Neural progenitor cell (in vitro differentiated cells): ENCODE results near the gene C2CD4C. TPM values are rescaled to one million over a fixed set of nuclear protein-coding genes. Genes with fewer than 3 reads are reported as not detected.

ENCODE experiments used
- DNase-seq: peaks from one replicate; pipeline ENCODE4 v3.0.0-alpha.2; 2016; ENCODE audit warnings: low spot score
- H2AFZ ChIP-seq: fragments of 200-600 bp; sonication (generic); replicated peaks from 2 replicates; pipeline ENCODE4 v1.6.1; 2016; ENCODE audit warnings: antibody characterized with exemption
- H3F3A ChIP-seq: fragments of 200-600 bp; sonication (generic); 2 replicates; pipeline ENCODE4 v1.6.1; 2016; ENCODE audit warnings: antibody characterized with exemption, low read depth
- H3K27ac ChIP-seq: fragments of 200-600 bp; sonication (generic); 2 replicates; pipeline ENCODE4 v1.5.1; 2016; ENCODE audit warnings: mild to moderate bottlenecking
- H3K27me3 ChIP-seq: fragments of 200-600 bp; sonication (generic); 2 replicates; pipeline ENCODE4 v1.6.1; 2016; ENCODE audit warnings: mild to moderate bottlenecking, moderate library complexity
- H3K36me3 ChIP-seq: fragments of 200-600 bp; sonication (generic); 2 replicates; pipeline ENCODE4 v1.5.1; 2016
- H3K4me1 ChIP-seq: fragments of 200-600 bp; sonication (generic); 2 replicates; pipeline ENCODE4 v1.6.1; 2016; ENCODE audit warnings: mixed run types
- H3K4me2 ChIP-seq: fragments of 200-600 bp; sonication (generic); 2 replicates; pipeline ENCODE4 v1.6.1; 2016
- H3K4me3 ChIP-seq: fragments of 200-600 bp; sonication (generic); 2 replicates; pipeline ENCODE4 v1.5.1; 2016
- H3K79me2 ChIP-seq: fragments of 200-600 bp; sonication (generic); 2 replicates; pipeline ENCODE4 v1.6.1; 2016; ENCODE audit warnings: low read depth
- H3K9ac ChIP-seq: fragments of 200-600 bp; sonication (generic); 2 replicates; pipeline ENCODE4 v1.6.1; 2016
- H3K9me3 ChIP-seq: fragments of 200-600 bp; sonication (generic); 2 replicates; pipeline ENCODE4 v1.5.1; 2016; ENCODE audit warnings: low read depth
- H4K20me1 ChIP-seq: fragments of 200-600 bp; sonication (generic); 2 replicates; pipeline ENCODE4 v1.6.1; 2016; ENCODE audit warnings: low read depth
- H3K27ac Mint-ChIP-seq: 3 replicates; pipeline ENCODE4 v1.8.0; 2021; ENCODE audit warnings: mixed read lengths
- H3K27me3 Mint-ChIP-seq: 2 replicates; pipeline ENCODE4 v1.8.0; 2022; ENCODE audit warnings: low read depth, mild to moderate bottlenecking, inconsistent platforms, moderate library complexity, mixed read lengths; ENCODE audit not compliant: insufficient read depth
- H3K36me3 Mint-ChIP-seq: 3 replicates; pipeline ENCODE4 v1.8.0; 2021; ENCODE audit warnings: mixed read lengths
- H3K4me1 Mint-ChIP-seq: 3 replicates; pipeline ENCODE4 v1.8.0; 2021; ENCODE audit warnings: mixed read lengths
- H3K4me3 Mint-ChIP-seq: 3 replicates; pipeline ENCODE4 v1.8.0; 2021; ENCODE audit warnings: mild to moderate bottlenecking, moderate library complexity, mixed read lengths
- H3K9me3 Mint-ChIP-seq: 3 replicates; pipeline ENCODE4 v1.8.0; 2020; ENCODE audit warnings: mixed read lengths
- EZH2 ChIP-seq: fragments of 200-600 bp; sonication (generic); IDR thresholded peaks from 2 replicates; pipeline ENCODE4 v1.6.1; 2017; ENCODE audit warnings: antibody characterized with exemption, mild to moderate bottlenecking, moderate library complexity
- EZH2phosphoT487 ChIP-seq: fragments of 200-600 bp; sonication (generic); IDR thresholded peaks from 2 replicates; pipeline ENCODE4 v1.6.1; 2017; ENCODE audit warnings: antibody characterized with exemption
- total RNA-seq: library from RNA; depleted of rRNA; stranded (reverse); fragments of >200 nt; gene quantifications from 2 replicates; pipeline ENCODE4 v1.2.3, GENCODE V29; 2015; ENCODE audit warnings: low replicate concordance
- TF ChIP-seq, protein P1 (sequence below): fragments of 200-600 bp; sonication (generic); IDR thresholded peaks from 2 replicates; pipeline ENCODE4 v1.5.1; 2017; ENCODE audit warnings: antibody characterized with exemption, mild to moderate bottlenecking

Gene C2CD4C
- total RNA-seq, 1 donor from 2014 or later, result 2.3 TPM

DNA sequence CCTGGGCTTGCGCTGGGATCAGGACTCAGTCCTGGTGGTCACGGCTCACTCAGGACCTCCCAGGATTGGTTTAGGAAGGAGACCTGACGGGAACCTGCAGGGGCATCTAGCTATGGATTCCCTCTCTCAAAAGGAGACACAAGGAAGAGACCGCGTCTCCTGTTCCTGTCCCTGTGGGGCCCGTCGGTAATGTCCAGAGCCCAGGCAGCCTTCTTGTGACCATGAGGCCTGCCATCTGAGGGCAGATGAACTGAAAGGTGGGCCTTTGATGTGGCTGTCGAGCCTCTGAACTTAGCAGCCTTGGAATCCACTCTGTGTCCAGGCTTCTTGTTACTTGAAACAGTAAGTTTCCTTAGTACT is 32.9 kb downstream of the C2CD4C start:
- H3K9me3 Mint-ChIP-seq, result peaks cover 7% of the 10 kb centered on the region
- TF ChIP-seq, protein P1, sequence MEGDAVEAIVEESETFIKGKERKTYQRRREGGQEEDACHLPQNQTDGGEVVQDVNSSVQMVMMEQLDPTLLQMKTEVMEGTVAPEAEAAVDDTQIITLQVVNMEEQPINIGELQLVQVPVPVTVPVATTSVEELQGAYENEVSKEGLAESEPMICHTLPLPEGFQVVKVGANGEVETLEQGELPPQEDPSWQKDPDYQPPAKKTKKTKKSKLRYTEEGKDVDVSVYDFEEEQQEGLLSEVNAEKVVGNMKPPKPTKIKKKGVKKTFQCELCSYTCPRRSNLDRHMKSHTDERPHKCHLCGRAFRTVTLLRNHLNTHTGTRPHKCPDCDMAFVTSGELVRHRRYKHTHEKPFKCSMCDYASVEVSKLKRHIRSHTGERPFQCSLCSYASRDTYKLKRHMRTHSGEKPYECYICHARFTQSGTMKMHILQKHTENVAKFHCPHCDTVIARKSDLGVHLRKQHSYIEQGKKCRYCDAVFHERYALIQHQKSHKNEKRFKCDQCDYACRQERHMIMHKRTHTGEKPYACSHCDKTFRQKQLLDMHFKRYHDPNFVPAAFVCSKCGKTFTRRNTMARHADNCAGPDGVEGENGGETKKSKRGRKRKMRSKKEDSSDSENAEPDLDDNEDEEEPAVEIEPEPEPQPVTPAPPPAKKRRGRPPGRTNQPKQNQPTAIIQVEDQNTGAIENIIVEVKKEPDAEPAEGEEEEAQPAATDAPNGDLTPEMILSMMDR, result no peak
- TF ChIP-seq EZH2 (no peak), EZH2phosphoT487 (no peak)
- peaks cover 8% of the 10 kb centered on the region for H3K4me1 Mint-ChIP-seq
- no peak for DNase-seq
- H4K20me1 ChIP-seq, result no peaks in the 10 kb centered on the region
- no peaks in the 10 kb centered on the region for H3K36me3 Mint-ChIP-seq
- H3K27me3 ChIP-seq, result no peaks in the 10 kb centered on the region
- H3F3A ChIP-seq, result peaks cover 3% of the 10 kb centered on the region
- H3K27ac Mint-ChIP-seq, result no peak overlapping the region
- no peak overlapping the region for H2AFZ ChIP-seq
- H3K36me3 ChIP-seq, result no peaks in the 10 kb centered on the region
- H3K4me3 ChIP-seq, result no peak overlapping the region
- no peak overlapping the region for H3K27ac ChIP-seq
- H3K9ac ChIP-seq, result no peak overlapping the region
- no peak overlapping the region for H3K4me3 Mint-ChIP-seq
- H3K79me2 ChIP-seq, result no peaks in the 10 kb centered on the region
- H3K4me2 ChIP-seq, result no peak overlapping the region
- no peaks in the 10 kb centered on the region for H3K9me3 ChIP-seq
- peaks cover 20% of the 10 kb centered on the region for H3K27me3 Mint-ChIP-seq
- no peaks in the 10 kb centered on the region for H3K4me1 ChIP-seq

DNA sequence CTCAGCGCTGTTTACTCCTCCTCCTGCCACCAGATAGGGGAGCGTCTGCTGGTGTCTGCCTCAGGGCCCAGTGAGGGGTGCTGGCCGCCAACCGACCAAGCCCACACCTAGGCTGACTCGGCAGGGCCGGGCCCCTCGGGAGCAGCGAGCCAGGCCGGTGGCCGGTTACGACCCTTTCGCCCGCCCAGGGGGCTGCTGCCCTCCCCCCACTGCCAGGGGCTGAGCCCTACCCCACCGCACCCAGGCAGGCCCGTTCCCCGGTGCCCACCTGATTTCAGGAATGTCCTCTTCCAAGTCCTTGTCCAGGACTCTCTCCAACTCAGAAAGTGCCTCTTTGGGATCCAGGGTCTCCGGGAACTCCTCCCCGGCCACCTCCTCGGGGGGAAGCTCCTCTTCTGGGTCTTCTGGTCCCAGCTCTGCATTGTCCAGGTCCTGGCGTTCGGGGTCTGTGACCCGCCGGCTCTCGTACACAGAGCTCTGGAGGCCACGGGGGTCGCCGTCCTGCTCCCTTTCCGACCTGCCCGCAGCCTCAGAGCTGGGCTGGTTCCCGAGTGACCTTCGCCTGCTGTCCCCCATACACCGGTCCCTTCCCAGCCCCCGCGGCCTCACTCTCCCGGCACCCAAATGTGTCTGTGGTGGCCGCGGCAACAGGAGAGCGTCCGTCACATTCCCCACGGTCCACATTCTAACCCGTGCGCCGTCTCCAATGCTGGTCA is 33.4 kb downstream of the C2CD4C start:
- H3K36me3 ChIP-seq, result no peaks in the 10 kb centered on the region
- H3K27ac Mint-ChIP-seq, result no peak overlapping the region
- H2AFZ ChIP-seq, result no peak overlapping the region
- no peak for TF ChIP-seq EZH2phosphoT487
- TF ChIP-seq EZH2, result no peak
- TF ChIP-seq, protein P1, result no peak
- no peak overlapping the region for H3K4me2 ChIP-seq
- H3F3A ChIP-seq, result peaks cover 3% of the 10 kb centered on the region
- H3K9me3 ChIP-seq, result no peaks in the 10 kb centered on the region
- H3K27ac ChIP-seq, result no peak overlapping the region
- H3K4me3 Mint-ChIP-seq, result no peak overlapping the region
- peaks cover 8% of the 10 kb centered on the region for H3K4me1 Mint-ChIP-seq
- no peak overlapping the region for H3K4me3 ChIP-seq
- peaks cover 20% of the 10 kb centered on the region for H3K27me3 Mint-ChIP-seq
- H3K9me3 Mint-ChIP-seq, result peaks cover 5% of the 10 kb centered on the region
- no peaks in the 10 kb centered on the region for H3K36me3 Mint-ChIP-seq
- no peaks in the 10 kb centered on the region for H3K79me2 ChIP-seq
- H4K20me1 ChIP-seq, result no peaks in the 10 kb centered on the region
- no peaks in the 10 kb centered on the region for H3K27me3 ChIP-seq
- H3K9ac ChIP-seq, result no peak overlapping the region
- no peaks in the 10 kb centered on the region for H3K4me1 ChIP-seq
- DNase-seq, result no peak

DNA sequence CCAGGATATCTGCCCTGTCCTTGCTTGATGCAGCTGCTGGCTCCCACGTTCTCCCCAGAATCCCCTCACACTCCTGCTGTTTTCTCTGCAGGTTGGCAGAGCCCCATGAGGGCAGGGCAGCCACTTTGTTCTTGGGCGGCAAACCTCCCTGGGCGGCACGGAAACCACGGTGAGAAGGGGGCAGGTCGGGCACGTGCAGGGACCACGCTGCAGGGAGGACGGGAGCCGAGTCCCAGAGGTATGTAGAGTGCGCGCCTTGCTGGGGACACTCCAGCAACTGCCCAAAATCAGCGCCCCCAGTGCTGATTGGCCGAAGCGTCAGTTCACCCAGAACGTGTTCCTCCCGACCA is 34.1 kb downstream of the C2CD4C start:
- TF ChIP-seq EZH2 (no peak), EZH2phosphoT487 (no peak)
- TF ChIP-seq, protein P1, result no peak
- H3K27me3 ChIP-seq, result no peaks in the 10 kb centered on the region
- H3F3A ChIP-seq, result peaks cover 3% of the 10 kb centered on the region

More for the DNA sequence above, 34.1 kb downstream of the C2CD4C start:
- Histone ChIP-seq H3K9ac (no peak overlapping the region), H3K36me3 (no peaks in the 10 kb centered on the region), H3K79me2 (no peaks in the 10 kb centered on the region), H3K4me1 (no peaks in the 10 kb centered on the region), H2AFZ (no peak overlapping the region), H3K4me2 (no peak overlapping the region), H3K4me3 (no peak overlapping the region), H3K9me3 (no peaks in the 10 kb centered on the region), H3K27ac (no peak overlapping the region), H4K20me1 (no peaks in the 10 kb centered on the region)
- no peak overlapping the region for H3K4me3 Mint-ChIP-seq
- peaks cover 8% of the 10 kb centered on the region for H3K4me1 Mint-ChIP-seq
- H3K27ac Mint-ChIP-seq, result no peak overlapping the region
- DNase-seq, result no peak
- H3K9me3 Mint-ChIP-seq, result no peaks in the 10 kb centered on the region
- H3K36me3 Mint-ChIP-seq, result no peaks in the 10 kb centered on the region
- H3K27me3 Mint-ChIP-seq, result peaks cover 16% of the 10 kb centered on the region
